HG03280 (cell line): ENCODE results near the gene BMP8B.
"Not testable (repeated sequence)": the region's sequence is repeated elsewhere in the genome, so short reads cannot be mapped to it uniquely, and the experiment has no call there.

ENCODE experiments used
- ATAC-seq: cut with Tn5 transposase; IDR thresholded peaks from one replicate; pipeline ENCODE4 v1.9.1; 2021; ENCODE audit warnings: mild to moderate bottlenecking, moderate library complexity; ENCODE audit not compliant: unreplicated experiment

Gene BMP8B

GRCh38 chr1:39788758-39789570 is at the start of gene BMP8B:
BMP8B (minus strand) TSS chr1:39788865; CDS start chr1:39788485, 380 bp downstream.
- ATAC-seq: peak; percentile 50

GRCh38 chr1:39836595-39837110 is 48.0 kb upstream of the BMP8B start:
- ATAC-seq: no peak

GRCh38 chr1:39835935-39836594 is 47.4 kb upstream of the BMP8B start:
- ATAC-seq: no peak

GRCh38 chr1:39835110-39835509 is 46.4 kb upstream of the BMP8B start:
- no peak for ATAC-seq

- no peak for ATAC-seq
Observed at GRCh38 chr1:39833621-39834385, 45.1 kb upstream of the BMP8B start.

GRCh38 chr1:39833121-39833520 is 44.5 kb upstream of the BMP8B start:
- no peak for ATAC-seq

GRCh38 chr1:39832294-39832693 is 43.6 kb upstream of the BMP8B start:
- ATAC-seq: no peak

- no peak for ATAC-seq
Observed at GRCh38 chr1:39829791-39830533, 41.3 kb upstream of the BMP8B start.

- no peak for ATAC-seq
Observed at GRCh38 chr1:39828734-39829133, 40.1 kb upstream of the BMP8B start.

GRCh38 chr1:39828255-39828654 is 39.6 kb upstream of the BMP8B start:
- not testable (repeated sequence) for ATAC-seq

- ATAC-seq: no peak
Observed at GRCh38 chr1:39827201-39827600, 38.5 kb upstream of the BMP8B start.

GRCh38 chr1:39826583-39826982 is 37.9 kb upstream of the BMP8B start:
- ATAC-seq: no peak

- no peak for ATAC-seq
Observed at GRCh38 chr1:39825432-39825941, 36.8 kb upstream of the BMP8B start.

GRCh38 chr1:39823450-39823849 is 34.8 kb upstream of the BMP8B start:
- not testable (repeated sequence) for ATAC-seq

- no peak for ATAC-seq
Observed at GRCh38 chr1:39822146-39822545, 33.5 kb upstream of the BMP8B start.

GRCh38 chr1:39819091-39819812 is 30.6 kb upstream of the BMP8B start:
- ATAC-seq: no peak

- no peak for ATAC-seq
Observed at GRCh38 chr1:39818482-39818881, 29.8 kb upstream of the BMP8B start.

GRCh38 chr1:39817091-39817932 is 28.6 kb upstream of the BMP8B start:
- ATAC-seq: peak; percentile 88
